Measurements from ENCODE around the gene SPATS2.
"Not testable (repeated sequence)": the region's sequence is repeated elsewhere in the genome, so short reads cannot be mapped to it uniquely, and the experiment has no call there.

SPATS2 gene

DNA sequence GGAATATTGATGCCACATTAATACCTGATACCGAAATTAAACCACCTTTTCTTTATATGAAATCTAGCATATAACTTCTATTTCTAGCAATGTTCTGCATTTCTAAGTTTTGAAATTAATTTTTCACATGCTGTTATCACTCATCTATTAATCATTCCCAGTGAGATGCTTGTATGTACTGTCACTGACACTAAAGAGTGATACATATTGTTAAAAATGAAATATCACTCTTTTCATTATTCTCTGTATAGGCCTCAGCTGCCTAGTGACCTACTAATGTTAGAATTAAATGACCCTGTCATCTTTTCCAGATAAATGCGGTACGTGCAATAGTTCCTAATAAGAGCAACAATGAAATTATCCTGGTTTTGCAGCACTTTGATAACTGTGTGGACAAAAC lies 121.9 kb downstream of the SPATS2 start:
- in situ Hi-C loops (cut with MboI; ENCODE audit: low pct_unique_long_range_greater_than_20kb, low sequenced_read_pairs), result no loop called here
- DNase-seq, result no peak

GRCh38 chr12:49489720-49490119 lies 122.5 kb downstream of the SPATS2 start:
- no peak for DNase-seq
- in situ Hi-C loops (cut with MboI; ENCODE audit: low pct_unique_long_range_greater_than_20kb, low sequenced_read_pairs), result no loop called here

DNA sequence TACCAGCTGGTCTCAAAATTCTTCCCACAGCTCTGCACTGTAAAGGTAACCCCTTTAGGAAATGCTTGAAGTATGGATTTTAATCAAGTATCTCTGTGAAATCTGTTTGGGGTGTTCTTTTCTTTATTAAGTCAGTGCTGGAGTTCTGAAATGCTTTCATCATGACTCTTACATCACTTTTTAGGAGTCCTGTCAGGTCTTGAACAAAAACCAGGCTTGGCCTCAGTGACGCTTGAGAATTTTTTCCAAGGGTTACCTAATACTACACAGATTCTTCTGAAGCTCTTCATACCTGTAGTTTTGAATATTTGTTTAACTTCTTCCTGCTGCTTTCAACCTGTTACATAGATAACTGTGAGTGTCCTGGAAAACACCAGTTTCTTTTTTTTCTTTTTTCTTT lies 124.6 kb downstream of the SPATS2 start:
- no peak for DNase-seq
- in situ Hi-C loops (cut with MboI; ENCODE audit: low pct_unique_long_range_greater_than_20kb, low sequenced_read_pairs), result no loop called here

DNA sequence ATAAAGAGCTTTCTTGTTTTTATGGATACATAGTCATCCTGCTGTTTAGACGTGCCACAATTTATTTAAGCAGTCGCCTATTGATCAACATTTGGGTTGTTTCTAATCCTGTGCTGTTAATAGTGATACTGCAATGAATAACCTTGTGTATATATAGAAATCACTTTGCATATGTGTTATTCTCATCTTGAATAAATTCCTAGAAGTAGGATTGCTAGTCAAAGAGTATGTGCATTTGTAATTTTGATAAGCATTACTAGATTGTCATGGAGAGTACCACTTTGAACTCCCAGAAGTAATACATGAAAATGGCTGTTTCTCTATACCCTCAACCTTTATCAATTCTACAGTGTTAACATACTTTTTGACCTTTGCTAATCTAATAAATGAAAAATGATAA lies 126.6 kb downstream of the SPATS2 start:
- in situ Hi-C loops (cut with MboI; ENCODE audit: low pct_unique_long_range_greater_than_20kb, low sequenced_read_pairs), result no loop called here

GRCh38 chr12:49496417-49497360 lies 129.4 kb downstream of the SPATS2 start:
- in situ Hi-C loops (cut with MboI; ENCODE audit: low pct_unique_long_range_greater_than_20kb, low sequenced_read_pairs), result no loop called here
- DNase-seq, result no peak

More for the DNA sequence above, 126.6 kb downstream of the SPATS2 start:
- no peak for DNase-seq

DNA sequence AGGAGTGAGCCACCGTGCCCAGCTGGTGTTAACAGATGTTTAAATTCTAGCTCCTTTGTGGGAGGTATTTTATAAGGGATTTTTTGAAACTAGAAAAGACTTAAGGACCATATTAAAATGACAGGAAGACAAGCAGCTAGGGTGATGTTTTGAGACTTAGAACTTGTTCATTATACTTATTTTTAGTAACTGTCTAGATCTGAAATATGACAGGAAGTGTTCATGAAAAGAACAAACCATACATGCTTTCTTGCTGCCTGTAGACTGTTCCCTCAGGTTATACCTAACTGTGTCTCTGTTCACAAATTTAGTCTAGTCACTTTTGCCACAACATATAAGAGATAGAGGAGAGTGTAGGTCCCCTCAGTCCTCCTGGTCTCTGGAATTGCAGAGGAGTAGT lies 134.6 kb downstream of the SPATS2 start:
- DNase-seq, result no peak
- in situ Hi-C loops (cut with MboI; ENCODE audit: low pct_unique_long_range_greater_than_20kb, low sequenced_read_pairs), result loop anchor here (10.0 kb wide), 1 partner anchor 137 kb away; the partner anchor contains the start of gene SPATS2

DNA sequence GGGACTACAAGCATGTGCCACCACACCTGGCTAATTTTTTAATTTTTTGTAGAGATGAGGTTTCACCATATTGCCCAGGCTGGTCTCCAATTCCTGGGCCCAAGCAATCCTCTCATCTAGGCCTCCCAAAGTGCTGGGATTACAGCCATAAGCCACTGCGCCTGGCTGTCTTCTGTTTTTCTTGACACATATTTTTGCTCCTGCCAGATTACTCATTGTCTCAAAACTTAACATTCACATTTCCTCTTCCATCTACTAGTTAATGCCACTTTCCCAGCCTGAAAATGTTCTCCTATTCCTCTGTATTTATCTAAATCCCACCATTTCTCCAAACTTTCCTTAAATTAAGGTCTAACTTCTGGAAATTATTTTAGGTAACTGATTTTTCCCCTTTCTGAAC lies 135.3 kb downstream of the SPATS2 start:
- in situ Hi-C loops (cut with MboI; ENCODE audit: low pct_unique_long_range_greater_than_20kb, low sequenced_read_pairs), result loop anchor here (10.0 kb wide), 1 partner anchor 138 kb away; the partner anchor contains the start of gene SPATS2
- no peak for DNase-seq

- in situ Hi-C loops (cut with MboI; ENCODE audit: low pct_unique_long_range_greater_than_20kb, low sequenced_read_pairs), result loop anchor here (10.0 kb wide), 1 partner anchor 139 kb away; the partner anchor contains the start of gene SPATS2
- DNase-seq, result no peak
Observed at GRCh38 chr12:49503674-49504180, 136.5 kb downstream of the SPATS2 start.

GRCh38 chr12:49505672-49506071 lies 138.4 kb downstream of the SPATS2 start:
- DNase-seq, result no peak
- in situ Hi-C loops (cut with MboI; ENCODE audit: low pct_unique_long_range_greater_than_20kb, low sequenced_read_pairs), result loop anchor here (10.0 kb wide), 1 partner anchor 141 kb away; the partner anchor contains the start of gene SPATS2

DNA sequence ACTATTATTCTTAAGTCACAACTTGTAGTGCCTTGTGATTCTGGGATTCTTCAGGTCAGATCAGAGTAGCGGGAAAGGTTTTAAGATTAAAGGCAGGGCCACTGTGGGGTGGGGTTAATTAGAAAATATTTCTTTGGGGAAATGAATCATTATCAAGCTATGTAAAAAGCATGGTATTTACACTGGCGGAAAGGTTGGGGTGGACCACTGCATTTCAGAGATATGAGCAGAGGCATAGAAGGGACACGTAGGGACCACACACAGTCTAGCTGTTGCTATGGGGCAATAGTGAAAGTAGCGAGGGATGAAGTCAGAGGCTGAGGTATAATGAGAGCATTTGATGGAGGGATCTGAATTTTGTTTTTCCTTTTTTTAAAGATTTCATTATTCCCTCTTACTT lies 139.9 kb downstream of the SPATS2 start:
- no peak for DNase-seq
- in situ Hi-C loops (cut with MboI; ENCODE audit: low pct_unique_long_range_greater_than_20kb, low sequenced_read_pairs), result loop anchor here (10.0 kb wide), 1 partner anchor 142 kb away; the partner anchor contains the start of gene SPATS2

DNA sequence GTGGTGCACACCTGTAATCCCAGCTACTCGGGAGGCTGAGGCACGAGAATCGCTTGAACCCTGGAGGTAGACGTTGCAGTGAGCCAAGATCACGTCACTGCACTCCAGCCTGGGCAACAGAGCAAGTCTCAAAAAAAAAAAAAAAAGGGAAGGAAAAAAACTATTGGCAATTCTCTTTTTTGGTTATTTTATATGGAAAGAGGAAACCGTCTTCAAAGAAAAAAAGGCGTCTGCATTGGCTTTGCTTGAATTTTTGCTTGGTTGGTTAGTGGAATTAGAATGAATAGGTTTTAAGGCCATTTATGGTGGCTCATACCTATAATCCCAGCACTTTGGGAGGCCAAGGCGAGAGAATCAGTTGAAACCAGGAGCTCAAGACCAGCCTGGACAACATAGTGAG lies 142.4 kb downstream of the SPATS2 start:
- in situ Hi-C loops (cut with MboI; ENCODE audit: low pct_unique_long_range_greater_than_20kb, low sequenced_read_pairs), result loop anchor here (10.0 kb wide), 1 partner anchor 145 kb away; the partner anchor contains the start of gene SPATS2
- DNase-seq, result not testable (repeated sequence)

DNA sequence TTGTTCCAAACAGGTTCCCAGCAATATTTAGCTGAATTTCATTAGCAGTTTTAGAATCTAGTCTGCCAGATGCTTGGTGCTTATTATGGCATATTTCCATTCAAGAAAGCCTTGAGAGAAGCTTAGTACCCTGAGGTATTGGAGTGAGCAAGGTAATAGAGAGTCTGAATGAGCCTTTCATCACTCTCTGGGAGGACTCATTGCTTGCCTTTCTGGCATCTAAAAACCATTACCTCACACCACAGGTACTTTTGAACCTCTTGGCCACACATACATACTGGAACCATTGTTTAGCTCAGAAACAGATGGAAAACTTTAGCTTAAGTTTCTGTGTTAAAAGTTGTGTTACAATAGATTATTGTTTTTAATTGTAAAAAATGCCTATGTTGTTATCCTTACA lies 144.1 kb downstream of the SPATS2 start:
- no peak for DNase-seq
- in situ Hi-C loops (cut with MboI; ENCODE audit: low pct_unique_long_range_greater_than_20kb, low sequenced_read_pairs), result no loop called here

DNA sequence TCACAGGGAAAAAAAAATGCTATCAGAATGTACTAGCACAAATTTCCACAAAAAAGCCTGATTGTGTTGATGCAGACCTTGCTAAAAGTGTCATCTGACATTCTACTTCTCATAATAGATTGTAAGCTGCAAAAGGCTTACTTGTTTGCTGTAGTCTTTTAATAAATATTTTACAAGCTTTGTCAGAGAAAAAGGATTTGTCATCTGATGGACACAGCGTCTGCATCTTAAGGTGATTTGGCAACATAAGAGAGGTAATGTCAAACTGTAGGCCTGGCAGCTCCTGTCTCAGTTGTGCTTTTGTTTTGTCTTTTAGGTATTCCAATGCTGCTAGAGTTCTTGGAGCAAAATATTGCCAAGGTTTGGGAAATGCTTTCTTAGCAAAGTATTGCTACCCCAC lies 145.3 kb downstream of the SPATS2 start:
- in situ Hi-C loops (cut with MboI; ENCODE audit: low pct_unique_long_range_greater_than_20kb, low sequenced_read_pairs), result no loop called here
- DNase-seq, result no peak

- in situ Hi-C loops (cut with MboI; ENCODE audit: low pct_unique_long_range_greater_than_20kb, low sequenced_read_pairs), result no loop called here
- no peak for DNase-seq
Observed at GRCh38 chr12:49515266-49515665, 148.0 kb downstream of the SPATS2 start.

DNA sequence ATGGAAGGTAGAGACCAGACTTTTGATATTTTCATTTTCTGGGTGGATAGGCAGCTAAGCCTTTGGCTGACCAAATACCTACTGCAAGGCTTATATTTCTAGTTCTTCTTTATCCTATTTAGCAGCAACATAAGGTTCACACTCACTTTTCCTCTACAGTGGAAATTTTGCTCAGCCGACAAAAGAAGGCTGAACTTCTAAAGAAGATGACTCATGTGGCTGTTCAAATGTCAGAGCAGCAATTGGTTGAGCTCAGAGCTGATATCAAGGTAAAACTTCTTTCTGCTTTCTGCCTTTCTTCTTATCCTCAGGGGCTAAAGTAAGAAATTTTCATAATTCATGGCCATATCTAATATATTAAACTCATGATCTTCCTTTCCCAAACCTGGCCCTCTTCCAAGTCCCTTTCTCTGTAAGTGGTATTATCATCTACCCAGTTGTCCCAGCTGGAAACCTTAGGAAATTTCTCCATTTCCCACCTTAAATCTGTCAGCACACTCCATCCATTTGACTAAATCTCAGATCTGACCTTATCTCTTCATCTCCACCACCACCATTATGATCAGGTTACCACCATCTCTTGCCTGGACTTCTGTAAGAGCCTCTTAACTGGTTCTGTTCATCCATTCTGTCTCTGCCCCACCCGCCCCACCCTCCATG lies 151.8 kb downstream of the SPATS2 start:
- in situ Hi-C loops (cut with MboI; ENCODE audit: low pct_unique_long_range_greater_than_20kb, low sequenced_read_pairs), result no loop called here
- DNase-seq, result no peak

DNA sequence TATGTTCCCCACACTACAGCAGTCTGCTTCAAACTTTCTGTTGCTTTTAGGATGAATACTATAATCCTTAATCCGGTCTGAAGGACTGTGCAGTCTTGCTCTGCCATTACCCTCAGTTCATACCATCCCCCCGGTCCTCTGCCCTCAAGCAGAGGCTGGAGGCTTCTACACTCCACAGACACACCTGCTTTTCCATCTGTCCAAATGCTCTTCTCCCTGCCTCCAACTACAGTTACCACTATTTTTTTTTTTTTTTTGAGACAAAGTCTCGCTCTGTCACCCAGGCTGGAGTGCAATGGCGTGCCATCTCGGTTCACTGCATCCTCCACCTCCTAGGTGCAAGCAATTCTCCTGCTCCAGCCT lies 152.3 kb downstream of the SPATS2 start:
- in situ Hi-C loops (cut with MboI; ENCODE audit: low pct_unique_long_range_greater_than_20kb, low sequenced_read_pairs), result no loop called here
- DNase-seq, result no peak

GRCh38 chr12:49521389-49521788 lies 154.1 kb downstream of the SPATS2 start:
- in situ Hi-C loops (cut with MboI; ENCODE audit: low pct_unique_long_range_greater_than_20kb, low sequenced_read_pairs), result loop anchor here (10.0 kb wide), 1 partner anchor 167 kb away; no protein-coding TSS in a partner anchor
- no peak for DNase-seq

GRCh38 chr12:49524660-49525324 lies 157.5 kb downstream of the SPATS2 start:
- in situ Hi-C loops (cut with MboI; ENCODE audit: low pct_unique_long_range_greater_than_20kb, low sequenced_read_pairs), result loop anchor here (10.0 kb wide), 1 partner anchor 170 kb away; no protein-coding TSS in a partner anchor
- no peak for DNase-seq

DNA sequence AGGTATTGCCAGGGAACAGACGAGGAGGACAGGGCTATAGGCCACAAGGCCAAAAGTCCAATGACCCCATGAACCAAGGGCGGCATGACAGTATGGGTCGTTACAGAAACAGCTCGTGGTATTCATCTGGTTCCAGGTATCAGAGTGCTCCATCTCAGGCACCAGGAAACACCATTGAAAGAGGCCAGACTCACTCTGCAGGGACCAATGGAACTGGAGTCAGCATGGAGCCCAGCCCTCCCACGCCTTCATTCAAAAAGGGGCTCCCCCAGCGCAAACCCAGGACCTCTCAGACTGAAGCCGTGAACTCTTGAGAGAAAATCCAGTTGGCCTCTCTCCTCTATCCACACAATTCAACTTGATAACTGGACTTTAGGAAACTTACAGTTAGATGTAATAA lies 158.7 kb downstream of the SPATS2 start:
- in situ Hi-C loops (cut with MboI; ENCODE audit: low pct_unique_long_range_greater_than_20kb, low sequenced_read_pairs), result loop anchor here (10.0 kb wide), 1 partner anchor 171 kb away; no protein-coding TSS in a partner anchor
- no peak for DNase-seq
